GM21526 (cell line): ENCODE measurements around the gene SLC26A3.

Source experiments
- ATAC-seq: cut with Tn5 transposase; IDR thresholded peaks from one replicate; pipeline ENCODE4 v1.9.1; 2021; ENCODE audit warnings: moderate library complexity; ENCODE audit not compliant: unreplicated experiment, low FRiP score

SLC26A3 gene

GRCh38 chr7:107758667-107759066 lies 44.4 kb downstream of the SLC26A3 start:
- ATAC-seq, result no peak

GRCh38 chr7:107754642-107755041 lies 48.4 kb downstream of the SLC26A3 start:
- ATAC-seq, result no peak

DNA sequence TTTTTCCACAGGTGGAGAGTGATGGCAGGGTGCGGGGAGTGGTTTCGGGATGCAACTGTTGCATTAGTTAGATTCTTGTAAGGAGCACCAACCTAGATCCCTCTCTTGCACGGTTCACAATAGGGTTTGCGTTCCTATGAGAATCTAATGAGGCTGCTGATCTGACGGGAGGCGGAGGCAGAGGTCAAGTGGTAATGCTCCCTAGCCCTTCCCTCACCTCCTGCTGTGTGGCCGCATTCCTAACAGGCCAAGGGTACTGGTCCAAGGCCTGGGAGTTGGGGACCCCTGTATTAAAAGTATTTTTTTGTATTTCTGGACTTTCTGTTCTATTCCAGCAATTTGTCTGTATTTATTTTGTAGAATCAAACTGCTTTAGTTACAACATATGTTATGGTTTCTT lies 51.9 kb downstream of the SLC26A3 start:
- no peak for ATAC-seq

- ATAC-seq, result no peak
Observed at GRCh38 chr7:107746006-107746405, 57.0 kb downstream of the SLC26A3 start.

GRCh38 chr7:107744345-107744750 lies 58.7 kb downstream of the SLC26A3 start:
- peak; percentile 39 for ATAC-seq

- peak; percentile 92 for ATAC-seq
Observed at GRCh38 chr7:107743567-107744344, 59.3 kb downstream of the SLC26A3 start, which contains the start of gene CBLL1. TSS of gene CBLL1 (plus strand) at chr7:107744142. CDS start at chr7:107744164, 22 bp downstream.

DNA sequence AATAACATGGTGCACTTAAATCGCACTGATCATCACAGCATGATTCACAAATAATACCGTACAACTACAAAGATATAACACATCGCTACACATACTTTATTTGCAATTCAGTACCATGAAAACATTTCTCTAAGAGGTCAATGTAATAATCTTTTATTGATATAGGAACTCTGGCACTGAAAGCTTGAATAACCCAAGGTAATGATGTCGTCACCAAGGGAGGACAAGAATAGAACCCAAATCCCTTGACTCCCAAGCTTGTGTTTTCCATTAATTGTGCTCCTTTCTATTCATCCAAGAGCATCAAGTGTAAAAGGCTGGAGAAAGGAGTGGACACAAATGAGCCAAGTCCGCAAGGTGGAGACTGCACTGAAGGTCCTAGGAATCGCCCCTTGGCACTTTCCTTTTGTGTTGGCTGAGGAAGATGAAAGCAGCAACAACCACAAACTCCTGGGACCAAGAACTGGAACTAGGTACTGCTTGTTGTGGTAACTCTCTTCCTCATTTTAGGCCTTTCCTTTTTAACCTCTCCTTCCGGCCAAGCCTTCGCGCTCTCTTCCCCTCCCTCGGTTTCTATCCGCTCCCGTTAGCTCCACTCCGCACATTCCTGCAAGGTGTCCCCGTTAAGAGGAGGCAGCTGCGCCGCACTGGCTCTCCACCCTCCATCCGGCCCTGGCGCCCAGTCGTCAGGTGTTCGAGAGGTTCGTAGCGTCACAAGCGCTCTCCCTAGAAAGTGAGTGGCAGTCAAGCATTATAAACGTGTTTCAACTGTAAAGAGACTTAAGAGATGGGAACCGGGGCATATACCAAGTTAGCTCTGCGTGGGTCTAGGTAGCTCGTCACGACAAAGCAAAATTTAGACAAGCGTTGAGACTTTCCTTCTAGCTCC lies 60.1 kb downstream of the SLC26A3 start:
- ATAC-seq, result peak; percentile 35

DNA sequence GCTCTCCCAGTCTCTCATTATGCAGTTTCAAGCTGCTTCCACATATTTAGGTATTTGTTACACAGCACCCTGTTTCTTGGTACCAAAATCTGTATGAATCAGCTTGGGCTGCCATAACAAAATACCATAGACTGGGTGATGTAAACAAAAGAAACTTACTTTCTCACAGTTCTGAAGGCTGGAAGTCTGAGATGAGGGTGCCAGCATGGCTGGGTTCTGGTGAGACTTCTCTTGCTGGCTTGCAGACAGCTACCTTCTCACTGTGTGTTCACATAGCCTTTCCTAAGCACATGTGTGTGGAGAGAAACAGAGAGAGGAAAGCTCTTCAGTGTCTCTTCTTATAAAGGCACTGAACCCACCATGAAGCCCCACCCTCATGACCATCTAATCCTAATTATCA lies 74.7 kb downstream of the SLC26A3 start:
- no peak for ATAC-seq

DNA sequence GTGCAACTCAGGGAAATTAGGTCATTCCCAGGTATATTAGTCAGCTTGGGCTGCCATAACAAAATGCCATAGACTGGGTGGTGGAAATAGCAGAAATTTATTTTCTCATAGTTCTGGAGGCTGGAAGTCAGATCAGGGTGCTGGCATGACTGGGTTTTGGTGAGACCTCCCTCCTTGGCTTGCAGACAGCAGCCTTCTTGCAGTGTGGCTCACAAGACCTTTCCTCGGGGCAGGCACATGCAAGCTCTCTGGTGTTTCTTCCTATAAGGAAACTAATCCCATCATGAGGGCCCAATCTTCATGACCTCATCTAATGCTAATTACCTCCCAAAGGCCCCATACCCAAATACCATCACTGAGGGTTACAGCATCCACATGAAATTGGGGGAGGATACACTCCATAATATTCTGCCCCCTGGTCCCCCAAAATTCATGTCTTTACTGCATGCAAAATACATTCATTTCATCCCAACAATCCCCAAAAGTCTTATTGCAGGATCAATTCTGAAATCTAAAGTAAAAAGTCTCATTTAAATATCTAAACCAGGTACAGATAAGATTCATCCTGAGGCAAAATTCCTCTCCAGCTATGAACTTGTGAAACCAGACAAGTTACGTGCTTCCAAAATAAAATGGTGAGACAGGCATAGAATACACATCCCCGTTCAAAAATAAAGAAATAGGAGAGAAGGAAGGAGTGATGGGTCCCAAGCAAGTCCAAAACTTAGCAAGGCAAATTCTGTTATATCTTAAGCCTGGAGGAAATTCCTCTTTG lies 76.5 kb downstream of the SLC26A3 start:
- no peak for ATAC-seq

GRCh38 chr7:107725138-107725740 lies 77.8 kb downstream of the SLC26A3 start:
- ATAC-seq, result no peak

DNA sequence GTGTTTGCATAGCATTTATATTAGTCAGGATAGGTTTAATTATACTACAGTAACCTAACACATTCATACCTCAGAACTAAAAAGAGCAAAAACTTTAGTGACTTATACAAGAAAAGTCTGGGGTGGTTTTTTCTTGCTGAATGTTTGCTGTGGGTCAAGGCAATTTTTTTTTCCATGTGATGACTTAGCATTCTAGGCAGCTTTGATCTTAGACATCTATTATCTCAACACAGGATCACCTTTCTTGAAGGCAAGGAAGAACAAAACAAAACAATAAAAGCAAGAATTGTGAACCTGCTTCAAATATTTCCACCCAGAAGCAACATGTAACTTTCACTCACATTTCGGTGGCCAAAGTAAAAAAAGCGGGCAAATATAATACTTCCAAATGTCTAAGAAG lies 79.8 kb downstream of the SLC26A3 start:
- ATAC-seq, result no peak

GRCh38 chr7:107721286-107721685 lies 81.7 kb downstream of the SLC26A3 start:
- no peak for ATAC-seq

- no peak for ATAC-seq
Observed at GRCh38 chr7:107718456-107719193, 84.4 kb downstream of the SLC26A3 start.

DNA sequence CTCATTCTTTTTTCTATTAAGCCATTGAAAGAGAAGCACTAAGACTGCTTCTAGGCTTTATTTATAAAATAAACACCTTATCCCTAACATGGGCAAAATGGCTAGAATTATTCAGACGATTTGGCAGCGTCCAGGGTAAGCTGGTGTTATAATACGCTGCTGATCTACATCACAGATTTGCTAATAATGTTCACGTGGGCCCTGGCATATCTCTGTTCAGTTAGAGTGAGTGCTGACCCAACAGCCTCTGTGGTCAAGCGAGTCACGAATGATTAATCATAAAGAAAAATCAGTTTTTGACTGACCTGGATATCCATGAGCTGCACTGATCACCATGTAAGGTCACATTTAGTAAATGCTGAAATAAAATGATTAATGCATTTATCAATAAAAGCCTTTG lies 87.5 kb downstream of the SLC26A3 start:
- no peak for ATAC-seq
